Activated CD4-positive, alpha-beta memory T cell treated with anti-CD3 and anti-CD28 coated beads for 36 hours (primary cell): ENCODE measurements around the gene RDM1. TPM values are rescaled to one million over a fixed set of nuclear protein-coding genes. Genes with fewer than 3 reads are reported as not detected.

ENCODE experiments used
- CTCF ChIA-PET: fragments of 350-600 bp; sonication (Branson Sonifier 250); formaldehyde crosslinking; loops from one replicate; lab custom pipeline; 2021; ENCODE audit warnings: antibody characterized with exemption, inconsistent platforms; lab: Charles Lee
- POLR2A ChIA-PET: fragments of 350-600 bp; sonication (Branson Sonifier 250); formaldehyde crosslinking; loops from one replicate; lab custom pipeline; 2021; ENCODE audit warnings: antibody characterized with exemption; lab: Charles Lee
- DNase-seq: peaks from one replicate; pipeline ENCODE4 v3.0.0-alpha.2; 2020
- H3K27ac Mint-ChIP-seq: one replicate; pipeline ENCODE4 v1.8.0; 2021; ENCODE audit warnings: mixed read lengths
- H3K27me3 Mint-ChIP-seq: one replicate; pipeline ENCODE4 v1.8.0; 2021; ENCODE audit warnings: mixed read lengths
- H3K36me3 Mint-ChIP-seq: one replicate; pipeline ENCODE4 v1.8.0; 2021; ENCODE audit warnings: mixed read lengths
- H3K4me1 Mint-ChIP-seq: one replicate; pipeline ENCODE4 v1.8.0; 2021; ENCODE audit warnings: low read depth, mixed read lengths
- H3K4me3 Mint-ChIP-seq: one replicate; pipeline ENCODE4 v1.8.0; 2021; ENCODE audit warnings: mild to moderate bottlenecking, mixed read lengths
- H3K9me3 Mint-ChIP-seq: one replicate; pipeline ENCODE4 v1.8.0; 2021; ENCODE audit warnings: mixed read lengths
- intact Hi-C: fragments of 100-400 bp; cut with micrococcal nuclease; formaldehyde crosslinking; loops from one replicate; pipeline ENCODE4 v1.15.1; 2023
- total RNA-seq, 2 experiments: library from RNA; stranded (reverse); gene quantifications; one replicate each; pipeline ENCODE4 v1.2.3, GENCODE V29; 2021

RDM1 gene
- total RNA-seq, 2 experiments from 2014 or later: 10.4 to 10.6 TPM

GRCh38 chr17:35895636-35896587 is 34.7 kb downstream of the RDM1 start:
- peaks cover 58% of the 10 kb centered on the region for H3K4me1 Mint-ChIP-seq
- peak overlapping the region; percentile 38 for H3K4me3 Mint-ChIP-seq
- DNase-seq: peak; percentile 65
- ChIA-PET POLR2A (interaction anchor here (1.0 to 2.1 kb wide), 7 partner anchors 12 to 196 kb away, joined by 3 to 23 read pairs (median 4); partner anchors contain the start of genes CCL3, CCL5 and TAF15), CTCF (interaction anchor here (0.7 to 2.7 kb wide), 7 partner anchors 16 to 253 kb away, joined by 3 to 17 read pairs (median 3); partner anchors contain the start of gene CCL5)
- peak overlapping the region; percentile 92 for H3K27ac Mint-ChIP-seq
- H3K27me3 Mint-ChIP-seq: no peaks in the 10 kb centered on the region
- H3K36me3 Mint-ChIP-seq: no peaks in the 10 kb centered on the region
- H3K9me3 Mint-ChIP-seq: no peaks in the 10 kb centered on the region
- intact Hi-C loops: loop anchor here (1.0 to 5.0 kb wide), 2 partner anchors 16 to 176 kb away; partner anchors contain the start of gene CCL5

GRCh38 chr17:35894206-35894605 is 36.4 kb downstream of the RDM1 start:
- Mint-ChIP-seq H3K4me3 (no peak overlapping the region), H3K36me3 (no peaks in the 10 kb centered on the region), H3K9me3 (no peaks in the 10 kb centered on the region), H3K4me1 (peaks cover 62% of the 10 kb centered on the region), H3K27me3 (no peaks in the 10 kb centered on the region), H3K27ac (no peak overlapping the region)
- ChIA-PET CTCF (no interaction called here), POLR2A (no interaction called here)
- no peak for DNase-seq
- intact Hi-C loops: no loop called here

- H3K4me1 Mint-ChIP-seq: peaks cover 64% of the 10 kb centered on the region
- ChIA-PET POLR2A (no interaction called here), CTCF (interaction anchor here (2.2 kb wide), 1 partner anchor 255 kb away, joined by 5 read pairs; no protein-coding TSS in a partner anchor)
Measured at GRCh38 chr17:35893751-35894150, 36.8 kb downstream of the RDM1 start.

GRCh38 chr17:35892091-35893035 is 38.2 kb downstream of the RDM1 start:
- intact Hi-C loops: no loop called here
- Mint-ChIP-seq H3K27ac (peak overlapping the region; percentile 53), H3K4me1 (peaks cover 59% of the 10 kb centered on the region), H3K9me3 (no peaks in the 10 kb centered on the region), H3K4me3 (no peak overlapping the region), H3K27me3 (no peaks in the 10 kb centered on the region), H3K36me3 (no peaks in the 10 kb centered on the region)
- CTCF ChIA-PET: interaction anchor here (0.5 to 2.2 kb wide), 2 partner anchors 82 to 256 kb away, joined by 3 to 5 read pairs; no protein-coding TSS in a partner anchor
- peak; percentile 78 for DNase-seq
- POLR2A ChIA-PET: interaction anchor here (0.8 kb wide), 1 partner anchor 14 kb away, joined by 3 read pairs; no protein-coding TSS in a partner anchor

More at GRCh38 chr17:35893751-35894150, 36.8 kb downstream of the RDM1 start:
- H3K9me3 Mint-ChIP-seq: no peaks in the 10 kb centered on the region
- H3K27ac Mint-ChIP-seq: no peak overlapping the region
- H3K4me3 Mint-ChIP-seq: no peak overlapping the region
- H3K27me3 Mint-ChIP-seq: no peaks in the 10 kb centered on the region
- no peaks in the 10 kb centered on the region for H3K36me3 Mint-ChIP-seq
- no peak for DNase-seq
- intact Hi-C loops: no loop called here

GRCh38 chr17:35891269-35891668 is 39.3 kb downstream of the RDM1 start:
- no peak overlapping the region for H3K4me3 Mint-ChIP-seq
- H3K9me3 Mint-ChIP-seq: no peaks in the 10 kb centered on the region
- intact Hi-C loops: no loop called here
- peaks cover 59% of the 10 kb centered on the region for H3K4me1 Mint-ChIP-seq
- no peak for DNase-seq
- H3K27me3 Mint-ChIP-seq: no peaks in the 10 kb centered on the region
- H3K27ac Mint-ChIP-seq: no peak overlapping the region
- H3K36me3 Mint-ChIP-seq: no peaks in the 10 kb centered on the region
- CTCF ChIA-PET: no interaction called here
- POLR2A ChIA-PET: interaction anchor here (0.9 to 1.6 kb wide), 3 partner anchors 11 to 82 kb away, joined by 3 to 5 read pairs (median 3); partner anchors contain the start of gene TAF15

- intact Hi-C loops: no loop called here
- H3K36me3 Mint-ChIP-seq: no peaks in the 10 kb centered on the region
- peak; percentile 60 for DNase-seq
- no peaks in the 10 kb centered on the region for H3K9me3 Mint-ChIP-seq
- H3K4me3 Mint-ChIP-seq: no peak overlapping the region
- H3K27me3 Mint-ChIP-seq: no peaks in the 10 kb centered on the region
- POLR2A ChIA-PET: interaction anchor here (0.9 to 1.6 kb wide), 5 partner anchors 10 to 82 kb away, joined by 3 to 5 read pairs (median 3); partner anchors contain the start of gene TAF15
- H3K27ac Mint-ChIP-seq: no peak overlapping the region
- CTCF ChIA-PET: interaction anchor here (1.2 kb wide), 1 partner anchor 592 kb away, joined by 3 read pairs; no protein-coding TSS in a partner anchor
- peaks cover 54% of the 10 kb centered on the region for H3K4me1 Mint-ChIP-seq
Measured at GRCh38 chr17:35890774-35891155, 39.8 kb downstream of the RDM1 start.

- intact Hi-C loops: loop anchor here (1.0 kb wide), 1 partner anchor 10 kb away; the partner anchor contains the start of gene CCL5
- ChIA-PET POLR2A (interaction anchor here (0.9 to 1.6 kb wide), 6 partner anchors 8 to 81 kb away, joined by 3 to 5 read pairs (median 4); partner anchors contain the start of gene TAF15), CTCF (interaction anchor here (1.2 kb wide), 1 partner anchor 593 kb away, joined by 3 read pairs; no protein-coding TSS in a partner anchor)
- no peaks in the 10 kb centered on the region for H3K9me3 Mint-ChIP-seq
- no peak overlapping the region for H3K4me3 Mint-ChIP-seq
- no peak overlapping the region for H3K27ac Mint-ChIP-seq
- DNase-seq: no peak
- no peaks in the 10 kb centered on the region for H3K36me3 Mint-ChIP-seq
- H3K27me3 Mint-ChIP-seq: no peaks in the 10 kb centered on the region
- peaks cover 50% of the 10 kb centered on the region for H3K4me1 Mint-ChIP-seq
Measured at GRCh38 chr17:35889818-35890773, 40.5 kb downstream of the RDM1 start.

GRCh38 chr17:35889241-35889640 is 41.3 kb downstream of the RDM1 start:
- Mint-ChIP-seq H3K4me3 (no peak overlapping the region), H3K9me3 (no peaks in the 10 kb centered on the region), H3K27ac (peak overlapping the region; percentile 23), H3K4me1 (peaks cover 49% of the 10 kb centered on the region), H3K36me3 (no peaks in the 10 kb centered on the region), H3K27me3 (no peaks in the 10 kb centered on the region)
- CTCF ChIA-PET: no interaction called here
- POLR2A ChIA-PET: interaction anchor here (0.9 kb wide), 1 partner anchor 9 kb away, joined by 4 read pairs; no protein-coding TSS in a partner anchor
- peak; percentile 46 for DNase-seq
- intact Hi-C loops: loop anchor here (1.0 kb wide), 1 partner anchor 9 kb away; the partner anchor contains the start of gene CCL5

- DNase-seq: peak; percentile 75
- no peaks in the 10 kb centered on the region for H3K9me3 Mint-ChIP-seq
- intact Hi-C loops: loop anchor here (1.0 to 2.0 kb wide), 4 partner anchors 9 to 210 kb away; partner anchors contain the start of genes CCL3 and RDM1
- ChIA-PET POLR2A (interaction anchor here (0.8 to 2.2 kb wide), 8 partner anchors 10 to 71 kb away, joined by 3 to 23 read pairs (median 5); partner anchors contain the start of genes HEATR9, RDM1 and TAF15), CTCF (interaction anchor here (1.2 to 3.1 kb wide), 4 partner anchors 9 to 31 kb away, joined by 3 to 17 read pairs (median 7); no protein-coding TSS in a partner anchor)
- H3K4me1 Mint-ChIP-seq: peaks cover 47% of the 10 kb centered on the region
- peak within 1 kb of the TSS; percentile 69 for H3K4me3 Mint-ChIP-seq
- H3K27me3 Mint-ChIP-seq: no peaks in the 10 kb centered on the region
- peaks cover 9% of the 10 kb centered on the region for H3K36me3 Mint-ChIP-seq
- H3K27ac Mint-ChIP-seq: peak within 1 kb of the TSS; percentile 97
Measured at GRCh38 chr17:35879773-35880654, 50.6 kb downstream of the RDM1 start, which contains the start of gene CCL5. TSS of gene CCL5 (minus strand) at chr17:35880360.
